IPS-NIHi7 (cell line): ENCODE measurements around the gene KLF13.

ENCODE experiments used
- DNase-seq: peaks from one replicate; pipeline ENCODE4 v3.0.0; 2012; ENCODE audit warnings: mixed read lengths; ENCODE audit errors: extremely low spot score

The KLF13 gene

DNA sequence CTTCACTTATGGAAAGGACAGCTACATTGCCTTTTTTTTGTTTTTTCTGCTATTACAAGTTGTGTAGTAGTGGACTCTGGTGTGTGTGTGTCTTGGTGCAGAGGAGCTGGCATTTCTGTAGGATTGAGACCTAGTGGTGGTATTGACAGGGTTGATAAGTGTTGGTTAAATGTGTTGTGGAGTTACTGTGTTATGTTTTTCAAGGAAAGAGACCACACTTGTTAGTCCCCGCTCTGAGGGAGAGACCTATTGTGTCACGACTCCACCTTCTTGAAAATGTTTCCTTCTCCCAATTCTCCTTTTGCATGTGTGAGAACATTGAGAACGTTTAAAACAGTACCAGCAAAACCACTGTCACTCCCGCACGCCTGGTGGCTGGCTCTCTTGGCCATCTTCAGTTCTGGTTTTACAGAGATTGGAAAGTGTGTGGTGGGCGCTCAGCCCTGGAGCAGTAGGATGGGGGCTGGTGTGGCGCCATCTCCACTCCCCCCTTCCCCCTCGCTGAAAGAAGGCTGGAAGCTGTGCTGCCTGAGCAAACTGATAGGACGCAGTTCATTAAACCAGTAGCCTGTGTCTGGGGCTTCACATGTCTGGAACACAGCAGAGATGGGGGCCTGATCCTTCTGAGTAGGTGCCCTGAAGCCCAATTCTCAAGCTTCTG, 5.5 kb downstream of the KLF13 start:
- no peak for DNase-seq

DNA sequence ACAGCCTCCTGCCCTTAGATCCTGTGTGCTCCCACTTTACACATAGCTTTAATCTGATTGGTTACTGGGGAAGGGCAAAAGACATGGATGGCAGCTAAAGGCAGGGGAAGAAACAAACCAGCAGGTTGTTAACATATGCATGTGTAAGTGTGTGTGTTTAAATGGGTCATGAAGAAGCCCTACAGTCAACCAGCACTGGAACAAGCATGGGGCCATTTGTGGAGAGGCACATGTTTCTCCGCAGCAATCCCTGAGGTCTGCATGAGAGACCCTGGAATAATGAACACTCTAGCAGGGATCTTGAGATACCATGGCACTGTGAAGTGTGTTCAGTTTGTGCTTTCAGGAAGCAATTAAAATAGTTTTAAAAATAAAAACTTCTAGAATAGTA, 6.0 kb downstream of the KLF13 start:
- no peak for DNase-seq

DNA sequence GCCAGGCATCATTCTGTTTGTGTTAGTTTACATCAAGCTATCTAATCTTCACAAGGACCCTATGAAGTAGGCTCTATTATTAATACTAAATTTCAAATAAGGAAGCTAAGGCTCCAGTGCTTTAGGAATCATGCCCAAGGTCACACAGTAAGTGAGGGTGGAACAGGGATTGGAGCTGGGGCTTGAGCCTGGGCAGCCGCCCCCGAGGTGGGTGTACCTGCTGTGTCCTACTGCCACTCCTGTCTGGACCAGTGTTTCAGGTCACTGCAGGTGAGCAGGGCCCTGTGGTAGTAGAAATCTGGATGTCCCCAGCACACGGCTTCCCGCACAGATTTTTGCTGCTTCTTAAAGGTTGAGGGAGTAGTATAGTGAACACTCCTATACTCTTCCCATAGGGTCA, 6.5 kb downstream of the KLF13 start:
- DNase-seq = no peak

DNA sequence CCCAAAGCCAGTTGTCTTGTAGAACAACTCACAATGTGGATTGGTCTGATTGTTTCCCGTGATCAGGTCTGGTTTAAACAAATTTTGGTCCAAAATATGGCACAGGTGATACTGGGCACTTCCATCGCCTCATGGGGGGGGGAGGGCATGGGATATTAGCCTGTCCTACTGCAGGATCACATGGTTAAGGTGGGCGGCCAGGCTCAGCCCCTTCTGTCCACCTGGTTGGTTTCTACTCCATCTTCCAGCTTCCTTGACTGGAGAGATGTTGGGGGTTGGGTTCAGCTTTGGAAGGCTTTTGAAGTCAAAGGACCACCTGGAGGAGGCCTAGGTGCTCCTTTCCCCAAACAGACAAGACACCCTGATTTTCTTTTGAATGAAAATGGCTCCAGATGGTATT, 7.2 kb downstream of the KLF13 start:
- no peak for DNase-seq

DNA sequence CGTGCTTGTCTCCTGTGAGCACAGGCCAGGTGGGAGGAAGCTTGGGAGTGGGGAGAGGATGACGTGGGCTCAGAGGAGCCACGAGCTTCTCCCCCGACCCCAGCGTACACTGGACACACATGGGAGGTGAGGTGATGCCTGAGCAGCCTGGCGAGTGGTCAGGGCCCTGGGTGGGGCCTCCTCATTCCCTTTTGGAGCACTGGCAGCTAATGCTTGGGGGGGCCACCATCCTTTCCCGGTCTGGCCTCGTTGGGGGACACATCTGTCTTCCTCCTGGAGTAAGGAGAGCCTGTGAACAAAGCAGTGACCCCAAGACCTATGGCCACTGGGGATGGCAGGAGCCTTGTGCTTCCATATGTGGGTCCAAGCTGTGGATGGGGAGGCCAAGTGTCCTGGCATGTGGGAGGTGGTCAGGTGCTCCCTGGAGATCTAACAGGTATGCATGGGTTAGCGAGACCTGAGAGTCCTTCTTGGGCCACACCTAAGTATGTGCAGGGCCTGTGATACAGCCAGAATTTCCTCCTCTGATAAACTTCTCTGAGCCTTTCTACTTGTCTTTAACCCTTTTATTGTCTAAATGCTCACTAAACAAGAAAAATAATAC, 9.5 kb downstream of the KLF13 start:
- DNase-seq = no peak

DNA sequence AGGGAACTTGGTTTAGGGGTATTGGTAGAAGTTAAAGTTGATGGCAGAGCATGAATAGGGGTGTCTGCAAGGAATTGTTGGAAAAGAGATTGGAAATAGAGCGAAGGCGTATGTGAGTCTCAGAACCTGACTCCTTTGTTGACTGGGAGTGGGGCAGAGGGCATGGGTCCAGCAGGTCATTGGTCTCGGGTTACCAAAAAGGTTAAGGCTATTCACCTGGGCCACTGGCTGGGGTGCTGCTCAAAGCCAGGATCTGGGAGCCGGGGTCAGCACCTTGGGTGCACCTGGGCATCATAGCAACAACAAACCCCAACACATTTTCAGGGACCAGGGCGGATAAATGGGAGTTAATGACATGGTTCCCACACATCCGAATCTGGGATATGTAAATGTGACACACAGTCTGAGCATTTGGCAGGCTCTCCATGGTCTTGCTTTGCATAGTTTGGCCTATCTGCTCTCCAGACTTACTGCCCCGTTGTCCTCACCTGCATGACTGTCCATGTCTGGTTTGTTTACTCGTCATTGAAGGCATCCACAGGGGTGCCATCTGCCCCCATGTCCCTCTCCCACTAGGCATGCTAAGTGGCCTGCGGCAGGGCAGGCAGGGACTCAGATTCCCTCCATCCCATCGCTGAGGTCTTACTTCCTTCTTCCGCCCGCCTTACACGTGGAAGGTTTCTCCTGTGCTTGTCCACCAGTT, 10.1 kb downstream of the KLF13 start:
- DNase-seq = no peak

DNA sequence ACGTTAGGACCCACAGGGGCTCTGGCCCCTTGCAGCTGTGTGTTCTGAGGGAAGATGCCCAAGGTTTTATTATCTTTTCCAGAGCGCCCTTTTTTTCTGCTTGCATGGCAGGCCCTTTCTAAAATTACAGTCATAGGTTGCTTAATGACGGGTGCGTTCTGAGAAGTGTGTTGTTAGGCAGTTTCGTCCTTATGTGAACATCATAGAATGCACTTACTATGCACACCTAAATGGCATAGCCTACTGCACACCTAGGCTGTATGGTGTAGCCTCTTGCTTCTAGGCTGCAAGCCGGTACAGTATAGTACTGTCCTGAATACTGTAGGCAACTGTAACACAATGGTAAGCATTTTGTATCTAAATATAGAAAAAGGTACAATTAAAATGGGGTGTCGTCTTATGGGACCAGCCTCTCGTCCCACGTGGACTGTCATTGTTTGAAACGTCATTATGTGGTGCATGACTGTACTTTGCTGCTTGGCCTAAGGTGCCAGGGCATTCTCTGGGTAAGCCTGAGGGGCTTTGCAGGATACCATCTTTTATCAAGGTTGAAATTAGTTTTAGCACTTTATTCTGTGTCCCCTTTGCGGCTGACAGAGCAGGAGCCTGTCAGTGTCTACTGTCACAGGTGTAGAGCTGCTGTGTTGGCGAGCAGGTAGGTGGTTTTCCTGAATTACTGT, 10.9 kb downstream of the KLF13 start:
- DNase-seq = no peak

DNA sequence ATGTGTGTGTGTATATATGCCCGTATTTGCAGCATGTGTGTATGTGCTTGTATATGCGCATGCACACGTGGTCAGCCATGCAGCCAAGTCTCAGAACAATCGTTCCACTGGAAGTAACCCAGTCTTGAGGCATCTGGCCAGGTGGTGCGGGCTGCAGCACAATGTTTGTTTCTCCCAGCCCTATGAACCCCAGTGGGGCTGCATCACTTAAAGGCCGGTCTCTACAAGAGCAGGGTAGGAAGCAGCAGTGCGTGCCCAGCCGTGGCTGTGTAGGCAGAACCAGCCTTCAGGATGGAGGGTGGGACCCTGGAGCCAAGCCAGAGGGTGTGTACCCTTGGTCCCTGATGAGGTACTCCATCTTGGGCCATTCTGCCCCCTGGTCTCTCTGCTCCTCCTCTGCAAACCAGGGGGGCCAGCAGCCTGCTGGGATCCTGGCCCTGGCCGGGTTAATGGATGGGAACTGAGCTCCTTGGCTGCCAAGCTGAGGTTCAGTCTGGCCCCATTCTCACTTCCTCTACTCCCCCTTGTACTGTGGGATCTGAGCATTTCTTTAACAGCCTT, 11.8 kb downstream of the KLF13 start:
- no peak for DNase-seq

DNA sequence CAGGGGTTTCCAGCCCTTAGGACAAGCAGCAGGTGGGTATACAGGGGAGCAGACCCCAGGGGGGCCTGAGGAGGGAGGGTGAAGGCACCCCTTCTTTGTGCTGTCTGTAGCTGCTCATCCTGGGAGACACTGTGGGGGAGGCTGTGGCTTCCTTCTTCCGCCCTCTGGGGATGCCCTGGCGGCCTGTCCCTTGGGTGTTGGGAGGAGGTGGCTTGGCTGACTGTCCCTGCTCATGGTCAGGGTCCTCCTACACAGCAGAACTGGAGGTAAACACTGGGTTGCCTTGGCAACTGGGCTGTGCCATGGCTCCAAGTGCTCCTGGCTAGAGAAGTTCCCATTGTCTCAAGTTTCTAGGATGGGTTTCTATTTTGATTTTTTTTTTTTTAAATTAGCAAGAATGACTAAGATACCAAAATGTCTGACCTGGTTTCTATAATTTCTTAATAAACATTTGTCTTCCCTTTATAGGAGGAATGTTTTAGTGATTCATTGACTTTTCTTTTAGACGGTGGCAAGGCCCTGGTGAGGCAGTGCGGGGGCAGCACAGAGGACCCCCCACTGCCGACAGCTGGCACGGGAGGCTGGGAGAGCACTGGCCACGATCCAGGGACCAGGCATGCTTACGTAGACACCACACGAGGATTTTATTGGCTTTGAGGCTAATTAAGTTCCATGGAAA, 12.4 kb downstream of the KLF13 start:
- no peak for DNase-seq

DNA sequence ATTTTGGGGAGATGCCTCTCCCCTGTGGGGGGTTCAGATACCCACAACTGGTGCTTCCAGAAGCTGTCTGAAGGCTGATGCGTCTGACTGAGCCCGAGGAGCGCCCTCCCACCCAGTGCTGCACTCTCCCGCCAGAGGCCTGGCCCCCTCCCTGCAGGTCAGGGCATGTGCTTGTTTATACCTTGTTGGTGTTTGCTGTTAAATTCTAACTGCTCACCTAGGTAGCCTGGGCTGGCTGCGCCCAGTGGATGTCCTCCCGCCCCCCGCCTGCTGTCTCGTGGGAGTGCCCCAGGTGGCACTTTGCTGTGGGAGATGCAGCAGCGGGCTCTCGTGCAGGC, 12.9 kb downstream of the KLF13 start:
- DNase-seq = no peak

DNA sequence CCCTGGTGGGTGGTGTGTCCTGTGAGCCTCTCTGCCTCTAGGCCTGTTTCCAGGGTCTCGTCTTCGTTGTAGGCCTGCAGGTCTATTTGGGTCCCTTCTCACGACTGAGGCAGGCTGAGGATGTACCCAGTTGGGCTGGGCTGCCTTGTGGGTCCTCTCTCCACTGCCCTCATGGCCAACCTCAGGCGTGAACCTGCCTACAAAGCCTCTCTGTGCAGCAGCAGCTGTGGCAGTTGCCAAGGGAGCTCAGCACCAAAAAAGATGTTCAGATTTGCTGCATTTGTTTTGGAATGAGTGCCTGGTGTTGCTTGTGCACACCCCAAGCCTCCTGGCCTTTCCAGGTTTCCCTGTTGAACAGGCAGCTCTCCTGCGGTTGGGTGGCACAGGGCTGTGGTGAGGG, 13.4 kb downstream of the KLF13 start:
- no peak for DNase-seq

DNA sequence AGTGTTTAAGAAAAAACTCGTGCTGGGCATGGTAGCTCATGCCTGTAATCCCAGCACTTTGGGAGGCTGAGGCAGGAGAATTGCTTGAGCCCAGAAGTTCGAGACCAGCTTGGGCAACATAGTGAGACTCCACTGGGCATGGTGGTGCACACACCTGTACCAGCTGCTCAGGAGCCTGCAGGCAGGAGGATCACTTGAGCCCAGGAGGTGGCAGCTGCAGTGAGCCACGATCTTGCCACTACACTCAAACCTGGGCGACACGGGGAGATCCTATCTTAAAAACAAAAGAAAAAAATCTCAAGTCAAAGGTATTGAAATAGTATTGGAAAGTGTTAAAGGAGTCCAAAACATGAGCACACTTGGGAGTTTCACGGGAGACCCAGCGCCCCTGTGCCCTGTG, 14.0 kb downstream of the KLF13 start:
- DNase-seq = no peak

DNA sequence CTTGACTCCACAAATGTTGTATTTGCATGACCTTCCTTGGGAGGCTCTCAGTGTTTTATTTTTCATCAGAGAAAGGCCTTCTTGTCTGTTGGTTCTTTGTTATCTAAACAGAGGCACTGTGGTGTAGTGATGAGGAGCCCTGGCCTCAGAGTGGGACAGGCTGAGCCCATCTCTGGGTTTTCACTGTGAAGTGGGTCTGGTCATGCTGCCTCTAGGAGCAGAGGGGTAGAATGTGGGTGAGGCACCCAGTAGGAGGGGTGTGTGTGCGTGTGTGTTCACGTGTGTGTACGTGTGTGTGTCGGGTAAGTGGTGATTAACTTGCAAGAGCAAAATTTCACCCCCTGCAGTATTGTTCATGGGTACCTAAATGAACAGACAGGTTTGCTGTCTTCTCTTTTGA, 14.4 kb downstream of the KLF13 start:
- no peak for DNase-seq

DNA sequence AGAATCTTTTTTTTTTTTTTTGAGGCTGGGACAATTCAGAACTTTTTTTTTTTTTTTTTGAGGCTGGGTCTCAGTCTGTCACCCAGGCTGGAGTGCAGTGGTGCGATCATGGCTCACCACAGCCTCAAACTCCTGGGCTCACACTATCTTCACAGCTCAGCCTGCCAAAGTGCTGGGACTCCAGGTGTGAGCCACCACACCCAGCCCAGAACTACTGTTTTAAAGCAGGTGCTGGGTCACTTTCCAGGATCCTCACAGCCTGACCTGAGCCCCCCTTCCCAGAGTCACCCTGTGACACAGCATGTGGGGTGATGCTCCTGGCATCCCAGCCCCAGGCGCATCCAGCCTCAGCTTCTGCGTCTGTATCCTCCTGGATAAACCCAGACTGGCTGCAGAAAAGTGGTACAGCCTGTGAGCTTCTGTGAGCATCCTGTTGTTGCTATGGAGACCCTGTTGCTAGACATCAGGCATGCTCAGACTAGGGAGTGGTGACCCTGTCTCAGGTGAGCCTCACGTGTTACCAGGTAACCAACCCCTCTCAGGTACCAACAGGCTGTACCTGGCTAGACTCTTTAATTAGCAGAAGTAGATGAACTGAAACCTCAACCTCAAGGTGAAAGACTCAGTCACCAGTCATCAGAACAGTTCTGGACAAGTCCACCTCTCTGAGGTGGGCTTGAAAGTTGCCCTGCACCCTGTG, 15.0 kb downstream of the KLF13 start:
- no peak for DNase-seq

DNA sequence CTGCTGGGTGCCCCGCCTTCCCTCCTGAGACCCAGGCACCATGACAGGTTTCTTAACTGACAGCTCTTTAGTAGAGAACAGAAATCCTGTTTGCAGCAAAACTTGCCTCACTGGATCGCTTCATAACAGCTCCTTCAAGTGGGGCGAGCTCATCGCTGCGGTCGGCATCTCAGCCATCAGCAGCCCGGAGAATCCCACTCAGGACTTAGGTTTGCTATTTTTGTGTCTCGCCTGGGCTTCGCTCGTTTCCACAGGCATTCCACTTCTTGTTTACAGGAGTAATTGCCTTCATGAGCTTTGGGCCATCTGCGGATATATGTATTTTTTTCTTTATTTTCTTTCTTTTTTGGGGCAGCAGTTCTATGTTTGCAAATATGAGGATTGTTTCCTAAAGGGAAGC, 15.7 kb downstream of the KLF13 start:
- DNase-seq = no peak

DNA sequence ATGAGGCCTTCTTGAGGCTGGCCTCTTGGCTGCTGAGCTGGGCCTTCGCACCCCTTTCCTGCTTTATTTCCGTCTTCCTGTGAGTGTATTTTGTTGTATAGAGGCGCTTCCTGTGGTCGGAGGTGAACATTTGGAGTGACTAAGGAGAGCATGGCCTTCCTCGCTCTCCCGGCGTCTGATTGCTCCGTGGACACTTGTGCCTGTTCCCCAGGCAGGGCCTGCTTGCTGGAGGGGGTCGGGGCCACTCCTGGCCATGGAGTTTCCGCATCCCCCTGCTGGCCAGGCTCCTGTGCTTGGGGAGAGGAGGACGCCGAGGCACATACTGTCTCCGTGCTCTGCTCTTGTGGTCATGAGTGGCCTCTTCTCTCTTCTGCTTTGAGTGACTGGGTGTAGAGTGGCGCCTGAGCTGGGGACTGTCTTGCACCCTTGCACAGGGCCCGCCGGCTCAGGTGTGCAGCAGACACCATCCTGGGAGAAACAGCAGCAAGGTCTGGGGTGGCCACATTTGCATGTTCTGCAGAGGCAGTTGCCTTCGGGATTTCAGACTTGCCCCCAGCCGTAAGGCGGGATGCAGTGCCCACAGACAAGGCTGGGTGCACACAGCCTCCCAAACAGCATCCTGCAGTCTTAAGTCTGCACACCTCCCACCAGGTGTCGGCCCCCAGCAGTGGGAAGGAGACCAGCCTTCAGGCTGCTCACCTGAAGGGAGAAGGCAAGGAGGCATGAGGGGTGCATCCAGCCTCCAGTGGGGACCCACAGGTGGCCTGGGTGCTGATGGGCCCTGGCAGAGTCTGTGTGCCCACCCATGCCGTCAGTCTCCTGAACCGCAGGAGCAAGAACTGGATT, 16.4 kb downstream of the KLF13 start:
- DNase-seq = no peak

DNA sequence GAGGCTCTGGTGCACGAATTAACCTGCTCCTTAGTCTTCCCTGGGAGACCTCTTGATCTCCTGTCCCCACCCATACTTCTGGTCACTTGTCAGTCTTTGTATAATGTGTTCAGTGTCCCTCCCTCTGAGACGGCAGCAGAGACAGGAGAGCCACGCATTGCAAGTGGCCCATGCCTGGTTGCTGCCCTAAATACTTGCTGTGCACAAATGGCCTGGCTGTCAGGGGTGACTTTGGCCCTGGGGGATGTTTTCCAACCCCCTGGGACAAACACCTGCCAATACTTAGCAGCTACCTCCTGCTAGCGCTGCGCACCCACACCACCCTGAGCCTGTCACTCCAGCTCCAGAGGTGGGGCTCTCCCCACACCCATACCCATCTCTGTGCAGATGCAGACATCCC, 17.2 kb downstream of the KLF13 start:
- DNase-seq = no peak

DNA sequence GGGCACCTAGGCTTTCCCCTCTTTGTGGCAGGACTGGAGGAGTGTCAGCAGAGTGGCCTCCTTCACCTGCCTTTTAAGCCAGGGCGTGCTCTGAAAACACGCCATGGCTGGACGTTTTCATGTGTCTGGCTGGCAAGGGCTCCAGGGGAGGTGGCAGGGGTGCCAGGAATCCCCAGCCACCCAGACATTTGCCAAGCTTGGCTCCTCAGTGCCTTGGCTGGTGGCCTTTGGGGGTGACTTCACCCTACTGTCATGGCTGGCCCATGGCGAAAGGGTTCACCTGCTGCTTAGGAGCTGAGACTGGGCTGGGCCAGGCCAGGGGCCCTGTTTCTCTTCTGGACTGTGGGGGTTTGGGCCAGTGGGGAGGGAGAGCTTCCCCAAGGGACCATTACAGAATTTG, 17.6 kb downstream of the KLF13 start:
- no peak for DNase-seq

DNA sequence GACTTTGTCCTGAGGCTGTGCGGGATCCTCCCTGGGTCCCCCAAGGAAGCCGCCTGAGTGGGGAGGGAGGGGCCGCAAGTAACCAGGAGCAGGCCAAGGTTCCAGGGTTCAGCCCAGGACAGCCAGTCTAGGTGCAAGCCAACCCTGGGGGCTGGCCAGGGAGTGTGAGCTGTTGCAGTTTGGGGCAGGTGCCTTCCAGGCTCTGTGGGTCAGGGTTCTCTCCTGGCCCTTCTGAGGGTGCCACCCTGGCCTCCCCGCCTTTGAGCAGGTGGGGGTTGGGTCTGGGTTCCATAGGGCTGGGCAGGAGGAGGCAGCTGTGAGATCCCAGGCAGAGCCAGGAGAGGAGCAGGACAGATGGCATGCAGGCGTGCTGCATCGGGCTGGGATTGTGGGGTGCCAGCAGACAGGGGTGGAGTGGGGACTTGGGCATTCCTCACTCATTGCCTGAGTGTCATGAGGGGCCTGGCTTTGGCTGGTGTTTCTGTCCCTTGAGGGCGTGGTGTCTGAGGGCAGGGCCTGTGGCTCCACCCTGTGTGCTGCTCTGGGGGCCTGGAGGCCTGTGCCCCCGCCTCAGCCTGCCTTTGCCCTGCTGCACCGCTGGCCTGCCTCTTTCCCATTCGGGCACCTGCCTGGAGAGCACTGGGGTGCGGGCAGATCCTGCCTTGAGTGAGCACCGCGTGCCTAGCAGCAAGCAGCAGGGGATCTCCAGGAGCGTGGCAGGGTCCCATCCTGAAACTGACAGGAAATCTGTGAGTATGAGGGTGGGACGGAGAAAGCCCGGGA, 18.4 kb downstream of the KLF13 start:
- DNase-seq = no peak
